Sigmoid colon (tissue), 7 donors: Measurements from ENCODE around the gene RAB11FIP5. TPM values are rescaled to one million over a fixed set of nuclear protein-coding genes. Genes with fewer than 3 reads are reported as not detected.
"Not testable (repeated sequence)": the region's sequence is repeated elsewhere in the genome, so short reads cannot be mapped to it uniquely, and the experiment has no call there.

Experiments
- DNase-seq: peaks from one replicate; pipeline ENCODE4 v3.0.0-alpha.2; 2019
- H3K27ac ChIP-seq, 4 donors: fragments of 200-600 bp; sonication (generic); one replicate each; pipeline ENCODE4 v1.5.1; 2016 to 2019; ENCODE audit warnings: mild to moderate bottlenecking in 1 of 4
- H3K27me3 ChIP-seq, 3 donors: fragments of 200-600 bp; sonication (generic); one replicate each; pipeline ENCODE4 v1.5.1; 2019; ENCODE audit warnings: mild to moderate bottlenecking in 1 of 3
- H3K36me3 ChIP-seq, 4 donors: fragments of 200-600 bp; sonication (generic); one replicate each; pipeline ENCODE4 v1.5.1; 2016 to 2019
- H3K4me1 ChIP-seq, 4 donors: fragments of 200-600 bp; sonication (generic); one replicate each; pipeline ENCODE4 v1.5.1; 2017 to 2019
- H3K4me3 ChIP-seq, 4 donors: fragments of 200-600 bp; sonication (generic); one replicate each; pipeline ENCODE4 v1.5.1; 2017 to 2019; ENCODE audit warnings: mild to moderate bottlenecking in 2 of 4, moderate library complexity in 1 of 4
- H3K9me3 ChIP-seq, 4 donors: fragments of 200-600 bp in 3 of 4; sonication (generic) in 3 of 4; one replicate each; pipeline versions ENCODE4 v1.5.1 to v1.6.1; 2013 to 2019
- CTCF ChIP-seq, 4 experiments: fragments of 450-650 bp in 3 of 4; fragments of 200-600 bp in 1 of 4; IDR thresholded peaks; one replicate each; pipeline ENCODE4 v1.5.1; 2016 to 2019; ENCODE audit warnings: antibody characterized with exemption in 4 of 4, mild to moderate bottlenecking in 3 of 4, moderate library complexity in 2 of 4
- EP300 ChIP-seq, 4 donors: sonication (generic); formaldehyde crosslinking; IDR thresholded peaks; one replicate each; pipeline ENCODE4 v1.6.1; 2017; ENCODE audit warnings: antibody characterized with exemption in 4 of 4
- POLR2A ChIP-seq, 2 donors: fragments of 450-650 bp; IDR thresholded peaks; one replicate each; pipeline ENCODE4 v1.6.1; 2016; ENCODE audit warnings: antibody characterized with exemption in 2 of 2, mild to moderate bottlenecking in 2 of 2, moderate library complexity in 2 of 2
- POLR2AphosphoS5 ChIP-seq, 4 donors: sonication (generic); formaldehyde crosslinking; IDR thresholded peaks; one replicate each; pipeline ENCODE4 v1.6.1; 2017; ENCODE audit warnings: antibody characterized with exemption in 4 of 4
- WGBS, 2 donors: extraction: QIAGEN DNeasy Blood & Tissue Kit; methylation state at CpG; one replicate each; pipeline ENCODE4 v1.1.7; 2013; 5-methylcytosine and 5-hydroxymethylcytosine counted together
- intact Hi-C: fragments of 100-400 bp; cut with DNase I; formaldehyde crosslinking; loops from one replicate; pipeline ENCODE4 v1.15.1; 2023
- polyA plus RNA-seq, 3 donors: library from polyadenylated mRNA; stranded (reverse); fragments of 200-250 nt; gene quantifications; one replicate each; pipeline ENCODE4 v1.2.3, GENCODE V29; 2013
- total RNA-seq, 4 donors: library from RNA; depleted of rRNA; stranded (reverse); fragments of >200 nt; gene quantifications; one replicate each; pipeline ENCODE4 v1.1.0, GENCODE V29; 2016
- donor health status: healthy with polysubstance abuse.
- donor health status: Bipolar disorder and iron deficiency.
- donor health status: healthy.

The RAB11FIP5 gene
- total and polyA plus RNA-seq, 7 donors: 9.6 to 24.4 (median 13.9) TPM

GRCh38 chr2:73130790-73131189 is 18.0 kb upstream of the RAB11FIP5 start:
- TF ChIP-seq POLR2AphosphoS5 (IDR thresholded peaks at IDR 0.05): no peak
- TF ChIP-seq POLR2A (IDR thresholded peaks at IDR 0.05): no peak
- TF ChIP-seq EP300 (IDR thresholded peaks at IDR 0.05): no peak
- TF ChIP-seq CTCF (IDR thresholded peaks at IDR 0.05): no peak
- Histone ChIP-seq H3K27ac (no peak overlapping the region), H3K27me3 (no peaks in the 10 kb centered on the region), H3K36me3 (no peaks in the 10 kb centered on the region), H3K9me3 (no peaks in the 10 kb centered on the region), H3K4me1 (no peaks in the 10 kb centered on the region), H3K4me3 (no peak overlapping the region)
- 77 to 84% methylated on average over 5 of the region's 5 CpGs for WGBS, 2 donors
- intact Hi-C loops: no loop called here
- no peak for DNase-seq

GRCh38 chr2:73128841-73129535 is 16.2 kb upstream of the RAB11FIP5 start:
- intact Hi-C loops: no loop called here
- no peaks in the 10 kb centered on the region for H3K27me3 ChIP-seq
- no peak overlapping the region for H3K27ac ChIP-seq
- H3K4me3 ChIP-seq: no peak overlapping the region
- H3K9me3 ChIP-seq: no peaks in the 10 kb centered on the region
- TF ChIP-seq CTCF (IDR thresholded peaks at IDR 0.05) (no peak), EP300 (IDR thresholded peaks at IDR 0.05) (no peak), POLR2AphosphoS5 (IDR thresholded peaks at IDR 0.05) (no peak), POLR2A (IDR thresholded peaks at IDR 0.05) (no peak)
- no peak for DNase-seq
- no peaks in the 10 kb centered on the region for H3K4me1 ChIP-seq
- WGBS, 2 donors: 83 to 85% methylated on average over 6 of the region's 6 CpGs
- no peaks in the 10 kb centered on the region for H3K36me3 ChIP-seq

- no peak for TF ChIP-seq EP300 (IDR thresholded peaks at IDR 0.05)
- no peak for TF ChIP-seq POLR2A (IDR thresholded peaks at IDR 0.05)
- no peak for TF ChIP-seq POLR2AphosphoS5 (IDR thresholded peaks at IDR 0.05)
- no peak for TF ChIP-seq CTCF (IDR thresholded peaks at IDR 0.05)
- Histone ChIP-seq H3K36me3 (no peaks in the 10 kb centered on the region), H3K27ac (no peak overlapping the region), H3K4me3 (no peak overlapping the region), H3K27me3 (peaks cover 0 to 4% (median 0%) of the 10 kb centered on the region in 3 donors), H3K4me1 (no peaks in the 10 kb centered on the region), H3K9me3 (no peaks in the 10 kb centered on the region)
- 29 to 34% methylated on average over 1 of the region's 1 CpG for WGBS, 2 donors
- no peak for DNase-seq
- intact Hi-C loops: no loop called here
Observed at GRCh38 chr2:73122536-73122935, 9.8 kb upstream of the RAB11FIP5 start.

- DNase-seq, intact Hi-C loops, H3K4me1 ChIP-seq, H3K36me3 ChIP-seq, H3K27ac ChIP-seq, H3K9me3 ChIP-seq, H3K4me3 ChIP-seq, H3K27me3 ChIP-seq: not testable (repeated sequence)
- 73 to 82% methylated on average over 11 of the region's 11 CpGs for WGBS, 2 donors
Observed at GRCh38 chr2:73119611-73120239, 7.0 kb upstream of the RAB11FIP5 start.

- no peaks in the 10 kb centered on the region for H3K9me3 ChIP-seq
- no peak for DNase-seq
- no peak overlapping the region for H3K27ac ChIP-seq
- intact Hi-C loops: no loop called here
- H3K4me1 ChIP-seq: peaks cover 0 to 8% (median 3%) of the 10 kb centered on the region in 4 donors
- H3K4me3 ChIP-seq: no peak overlapping the region
- H3K36me3 ChIP-seq: no peaks in the 10 kb centered on the region
- no peaks in the 10 kb centered on the region for H3K27me3 ChIP-seq
- WGBS, 2 donors: 40 to 68% methylated on average over 1 of the region's 1 CpG
- no peak for TF ChIP-seq POLR2AphosphoS5 (IDR thresholded peaks at IDR 0.05)
Observed at GRCh38 chr2:73117441-73117840, 4.7 kb upstream of the RAB11FIP5 start.
